HG03196 (cell line): ENCODE measurements around the gene TMCC1.
"Not testable (repeated sequence)": the region's sequence is repeated elsewhere in the genome, so short reads cannot be mapped to it uniquely, and the experiment has no call there.

ENCODE experiments used
- ATAC-seq: cut with Tn5 transposase; IDR thresholded peaks from one replicate; pipeline ENCODE4 v1.9.1; 2021; ENCODE audit not compliant: unreplicated experiment

Gene TMCC1

GRCh38 chr3:129614435-129614834 is 279.1 kb downstream of the TMCC1 start:
- ATAC-seq: no peak

- ATAC-seq: no peak
Observed at GRCh38 chr3:129613367-129613740, 280.2 kb downstream of the TMCC1 start.

GRCh38 chr3:129612534-129613366 is 280.8 kb downstream of the TMCC1 start:
- no peak for ATAC-seq

- no peak for ATAC-seq
Observed at GRCh38 chr3:129611812-129612533, 281.5 kb downstream of the TMCC1 start.

GRCh38 chr3:129611446-129611800 is 282.1 kb downstream of the TMCC1 start:
- no peak for ATAC-seq

GRCh38 chr3:129610794-129611445 is 282.6 kb downstream of the TMCC1 start:
- not testable (repeated sequence) for ATAC-seq

GRCh38 chr3:129610276-129610675 is 283.2 kb downstream of the TMCC1 start:
- ATAC-seq: no peak

- ATAC-seq: no peak
Observed at GRCh38 chr3:129609591-129610182, 283.8 kb downstream of the TMCC1 start.

GRCh38 chr3:129608936-129609590 is 284.4 kb downstream of the TMCC1 start:
- no peak for ATAC-seq

GRCh38 chr3:129608087-129608935 is 285.2 kb downstream of the TMCC1 start:
- ATAC-seq: no peak

- no peak for ATAC-seq
Observed at GRCh38 chr3:129607391-129608068, 286.0 kb downstream of the TMCC1 start.

GRCh38 chr3:129606636-129607390 is 286.7 kb downstream of the TMCC1 start, which contains the start of gene PLXND1:
TSS of gene PLXND1 (minus strand) at chr3:129606676. CDS start at chr3:129606639, 37 bp downstream.
- no peak for ATAC-seq

- no peak for ATAC-seq
Observed at GRCh38 chr3:129605922-129606635, 287.4 kb downstream of the TMCC1 start.

GRCh38 chr3:129605203-129605921 is 288.1 kb downstream of the TMCC1 start:
- no peak for ATAC-seq

GRCh38 chr3:129604767-129605166 is 288.7 kb downstream of the TMCC1 start:
- ATAC-seq: no peak

GRCh38 chr3:129603991-129604749 is 289.3 kb downstream of the TMCC1 start:
- no peak for ATAC-seq

GRCh38 chr3:129603561-129603942 is 290.0 kb downstream of the TMCC1 start:
- no peak for ATAC-seq
